Activated naive CD8-positive, alpha-beta T cell (primary cell): ENCODE measurements around the gene MMP24.
"Not testable (repeated sequence)": the region's sequence is repeated elsewhere in the genome, so short reads cannot be mapped to it uniquely, and the experiment has no call there.

ENCODE experiments used
- H3K27ac Mint-ChIP-seq: one replicate; pipeline ENCODE4 v1.8.0; 2021; ENCODE audit warnings: mixed read lengths
- H3K27me3 Mint-ChIP-seq: one replicate; pipeline ENCODE4 v1.8.0; 2021; ENCODE audit warnings: mixed read lengths
- H3K36me3 Mint-ChIP-seq: one replicate; pipeline ENCODE4 v1.8.0; 2021; ENCODE audit warnings: mixed read lengths
- H3K4me1 Mint-ChIP-seq: one replicate; pipeline ENCODE4 v1.8.0; 2021; ENCODE audit warnings: low read depth, mixed read lengths
- H3K4me3 Mint-ChIP-seq: one replicate; pipeline ENCODE4 v1.8.0; 2021; ENCODE audit warnings: mild to moderate bottlenecking, mixed read lengths
- H3K9me3 Mint-ChIP-seq: one replicate; pipeline ENCODE4 v1.8.0; 2021; ENCODE audit warnings: low read depth, mixed read lengths

The MMP24 gene

DNA sequence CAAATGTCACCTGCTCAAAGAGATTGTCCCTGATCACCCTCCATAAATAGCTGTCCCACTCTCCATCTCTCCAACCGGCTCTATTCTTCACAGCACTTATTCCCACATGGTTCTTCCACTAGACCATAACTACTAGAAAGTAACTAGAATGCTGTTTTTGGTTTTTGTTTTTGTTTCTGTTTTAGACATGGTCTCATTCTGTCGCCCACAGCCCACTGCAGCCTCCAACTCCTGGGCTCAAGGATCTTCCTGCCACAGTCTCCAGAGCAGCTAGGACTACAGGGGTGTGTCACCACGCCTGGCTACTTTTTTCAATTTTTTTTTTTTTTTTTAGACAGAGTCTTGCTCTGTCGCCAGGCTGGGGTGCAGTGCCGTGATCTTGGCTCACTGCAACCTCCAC, 12.2 kb downstream of the MMP24 start:
- Mint-ChIP-seq H3K36me3 (peaks cover 31% of the 10 kb centered on the region), H3K9me3 (no peaks in the 10 kb centered on the region), H3K27ac (no peak overlapping the region), H3K4me3 (no peak overlapping the region), H3K4me1 (no peaks in the 10 kb centered on the region), H3K27me3 (peaks cover 3% of the 10 kb centered on the region)

DNA sequence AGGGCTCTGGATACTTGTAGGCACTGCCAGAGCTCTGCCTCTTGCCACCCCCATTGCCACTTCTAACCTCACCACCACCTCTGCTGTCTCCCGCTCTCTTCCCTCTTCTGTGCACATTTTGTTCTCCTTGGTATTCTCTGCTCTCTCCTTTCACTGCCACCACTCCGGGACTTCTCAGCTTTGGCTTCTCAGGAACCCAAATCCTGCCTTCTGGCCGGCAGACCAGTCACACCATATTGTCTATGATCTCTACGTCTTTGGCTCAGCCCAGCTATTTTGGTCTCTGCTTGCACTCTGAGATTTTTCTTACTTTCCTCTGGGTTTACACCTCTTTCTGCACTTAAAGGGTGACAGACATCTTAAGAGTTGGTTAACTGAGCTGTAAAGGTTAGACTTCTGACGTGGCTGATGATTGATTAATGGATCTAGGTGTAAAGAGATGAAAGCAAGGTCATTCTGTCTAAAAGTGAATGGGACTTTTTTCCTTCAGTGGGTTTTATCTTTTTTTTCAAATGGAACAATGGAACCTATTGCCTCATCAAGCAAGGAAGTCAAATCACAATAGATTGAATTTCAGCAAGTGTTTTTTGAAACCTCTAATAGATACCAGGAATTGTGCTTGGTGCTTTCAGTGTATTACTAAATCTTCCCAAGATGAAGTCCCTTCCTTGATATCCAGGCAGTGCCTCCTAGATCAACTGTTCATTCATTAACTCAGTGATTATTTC, 13.8 kb downstream of the MMP24 start:
- Mint-ChIP-seq H3K4me3 (no peak overlapping the region), H3K9me3 (no peaks in the 10 kb centered on the region), H3K36me3 (peaks cover 25% of the 10 kb centered on the region), H3K27me3 (peaks cover 3% of the 10 kb centered on the region), H3K4me1 (no peaks in the 10 kb centered on the region), H3K27ac (no peak overlapping the region)

DNA sequence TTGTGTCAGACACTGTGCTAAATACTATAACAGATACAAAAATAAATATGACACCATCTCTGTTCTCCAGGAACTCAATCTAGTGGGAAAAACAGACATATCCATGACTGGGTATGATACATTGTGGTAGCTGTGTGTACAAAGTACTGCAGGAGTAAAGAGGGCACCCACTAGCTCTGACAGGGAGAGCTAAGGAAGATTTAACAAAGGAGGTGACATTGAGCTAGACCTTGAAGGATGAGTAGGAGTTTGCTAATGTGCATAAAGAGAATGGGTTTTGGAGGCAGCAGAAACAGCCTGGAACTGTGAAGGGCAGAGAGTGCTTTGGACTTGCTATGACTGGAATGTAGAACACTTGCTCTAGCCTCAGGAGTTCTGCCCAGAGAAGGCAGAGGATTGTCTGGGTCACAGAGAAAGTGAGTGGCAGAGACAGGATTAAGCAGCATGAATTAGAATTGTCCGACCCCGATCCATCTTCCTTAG, 14.4 kb downstream of the MMP24 start:
- H3K27ac Mint-ChIP-seq: no peak overlapping the region
- H3K4me1 Mint-ChIP-seq: no peaks in the 10 kb centered on the region
- H3K9me3 Mint-ChIP-seq: no peaks in the 10 kb centered on the region
- no peak overlapping the region for H3K4me3 Mint-ChIP-seq
- H3K36me3 Mint-ChIP-seq: peaks cover 25% of the 10 kb centered on the region
- peaks cover 3% of the 10 kb centered on the region for H3K27me3 Mint-ChIP-seq

DNA sequence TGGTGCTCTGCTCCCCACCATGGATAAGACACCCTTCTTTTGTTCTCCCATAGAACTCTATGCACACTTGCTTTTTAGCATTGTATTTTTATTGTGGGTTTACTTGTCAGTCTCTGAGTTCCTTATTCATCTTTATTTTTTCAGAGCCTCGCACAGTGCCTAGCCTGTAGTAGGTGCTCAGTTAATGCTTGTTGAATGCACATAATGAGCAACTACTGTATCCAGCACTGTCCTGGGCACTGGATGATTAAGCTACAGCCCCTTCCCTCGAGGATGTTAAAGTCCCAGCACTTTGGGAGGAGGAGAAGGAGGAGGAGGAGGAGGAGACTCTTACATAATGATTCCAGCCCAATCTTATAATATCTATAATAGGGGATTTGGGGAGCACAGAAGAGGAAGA, 16.8 kb downstream of the MMP24 start:
- H3K27ac Mint-ChIP-seq: no peak overlapping the region
- H3K27me3 Mint-ChIP-seq: peaks cover 3% of the 10 kb centered on the region
- no peaks in the 10 kb centered on the region for H3K4me1 Mint-ChIP-seq
- no peaks in the 10 kb centered on the region for H3K9me3 Mint-ChIP-seq
- no peak overlapping the region for H3K4me3 Mint-ChIP-seq
- H3K36me3 Mint-ChIP-seq: peaks cover 14% of the 10 kb centered on the region

DNA sequence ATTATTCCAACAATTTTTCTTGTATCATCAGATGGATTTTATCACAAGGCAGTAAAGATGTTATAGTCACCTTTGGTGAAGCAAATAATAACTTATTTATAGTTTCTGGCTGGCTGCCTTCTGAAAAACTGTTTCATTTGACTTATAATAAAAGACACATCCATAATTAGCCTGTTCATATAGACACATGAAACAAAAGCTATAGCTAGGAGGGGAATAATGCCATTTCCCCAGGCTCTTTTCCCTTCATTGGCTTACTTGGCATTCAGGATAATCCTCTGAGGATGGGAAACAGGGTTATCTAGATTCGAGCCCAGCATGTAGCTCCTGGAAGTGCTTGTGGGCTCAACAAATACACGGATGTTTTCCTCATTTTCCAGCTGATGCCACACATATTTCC, 17.5 kb downstream of the MMP24 start:
- Mint-ChIP-seq H3K36me3 (peaks cover 11% of the 10 kb centered on the region), H3K4me3 (no peak overlapping the region), H3K9me3 (no peaks in the 10 kb centered on the region), H3K27ac (no peak overlapping the region), H3K27me3 (peaks cover 3% of the 10 kb centered on the region), H3K4me1 (no peaks in the 10 kb centered on the region)

DNA sequence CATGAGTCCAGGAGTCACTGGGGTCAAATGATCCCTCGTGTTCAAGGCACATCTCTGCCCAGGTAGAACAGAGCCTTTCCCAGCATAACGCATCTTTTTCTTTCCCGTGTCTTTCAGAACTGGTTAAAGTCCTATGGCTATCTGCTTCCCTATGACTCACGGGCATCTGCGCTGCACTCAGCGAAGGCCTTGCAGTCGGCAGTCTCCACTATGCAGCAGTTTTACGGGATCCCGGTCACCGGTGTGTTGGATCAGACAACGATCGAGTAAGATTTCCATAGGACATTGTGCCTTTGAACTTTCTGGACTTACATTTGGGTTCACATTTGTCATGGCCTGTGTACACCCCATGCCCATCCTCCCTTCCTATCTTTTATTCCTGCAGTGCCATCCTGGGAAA, 20.2 kb downstream of the MMP24 start:
- Mint-ChIP-seq H3K4me3 (no peak overlapping the region), H3K27me3 (no peaks in the 10 kb centered on the region), H3K9me3 (no peaks in the 10 kb centered on the region), H3K27ac (no peak overlapping the region), H3K4me1 (peaks cover 12% of the 10 kb centered on the region), H3K36me3 (peaks cover 5% of the 10 kb centered on the region)

DNA sequence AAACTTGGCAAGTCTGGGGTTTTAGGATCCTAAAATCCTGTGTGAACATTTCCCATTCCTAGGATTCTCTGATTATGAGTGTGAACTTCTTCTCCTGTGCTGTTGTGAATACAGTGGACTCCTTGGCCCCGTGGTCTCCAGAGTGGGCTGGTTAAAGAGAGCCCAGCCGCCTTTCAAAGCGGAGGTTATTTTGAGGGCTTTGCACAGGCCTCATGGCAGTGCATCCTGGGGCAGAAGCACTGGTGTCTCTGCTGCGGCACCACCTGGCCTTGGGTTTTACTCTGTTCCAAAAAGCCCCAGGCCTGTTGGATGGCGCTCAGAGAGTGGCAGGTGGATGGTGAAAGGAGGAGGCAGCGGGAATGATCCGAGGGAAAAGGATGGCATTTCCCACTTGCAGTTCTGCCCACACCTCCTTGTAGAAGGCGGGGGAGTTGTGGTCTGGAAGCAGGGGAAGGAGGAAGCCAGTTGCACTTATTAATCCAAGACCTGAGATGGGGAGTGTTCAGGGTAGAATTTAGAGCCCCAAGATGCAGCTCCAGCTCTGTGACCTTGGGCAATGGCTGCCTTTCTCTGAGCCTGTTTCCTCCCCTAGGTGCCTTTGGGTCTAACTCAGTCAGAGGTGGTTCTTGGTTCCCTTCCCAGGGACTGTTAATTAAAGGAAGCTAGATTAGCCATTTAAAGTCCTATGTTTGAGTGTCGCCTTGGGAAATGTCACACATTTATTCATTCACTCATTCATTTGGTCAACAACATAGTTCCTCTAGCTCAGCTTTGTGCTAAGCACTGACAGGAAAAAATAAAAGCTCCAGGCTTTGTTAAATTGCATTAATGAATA, 22.4 kb downstream of the MMP24 start:
- Mint-ChIP-seq H3K4me3 (no peak overlapping the region), H3K4me1 (peaks cover 23% of the 10 kb centered on the region), H3K27ac (no peak overlapping the region), H3K27me3 (no peaks in the 10 kb centered on the region), H3K9me3 (no peaks in the 10 kb centered on the region), H3K36me3 (peaks cover 5% of the 10 kb centered on the region)

DNA sequence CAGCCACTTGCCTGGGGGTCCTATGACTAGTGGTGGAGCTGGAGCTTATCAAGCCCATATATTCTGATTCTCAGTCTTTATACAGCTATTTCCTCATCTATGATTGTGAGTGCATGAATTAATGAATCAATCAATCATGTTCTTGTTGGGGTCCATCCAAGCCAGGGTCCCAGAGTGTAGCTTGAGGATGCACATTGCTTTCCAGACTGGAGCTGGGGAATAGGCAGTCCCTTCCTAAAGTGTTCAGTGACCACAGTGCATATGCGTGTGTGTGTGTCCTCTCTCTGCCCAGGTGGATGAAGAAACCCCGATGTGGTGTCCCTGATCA, 25.1 kb downstream of the MMP24 start:
- no peaks in the 10 kb centered on the region for H3K27me3 Mint-ChIP-seq
- H3K27ac Mint-ChIP-seq: peak overlapping the region; percentile 77
- H3K4me1 Mint-ChIP-seq: peaks cover 23% of the 10 kb centered on the region
- H3K36me3 Mint-ChIP-seq: peaks cover 7% of the 10 kb centered on the region
- H3K4me3 Mint-ChIP-seq: no peak overlapping the region
- no peaks in the 10 kb centered on the region for H3K9me3 Mint-ChIP-seq

DNA sequence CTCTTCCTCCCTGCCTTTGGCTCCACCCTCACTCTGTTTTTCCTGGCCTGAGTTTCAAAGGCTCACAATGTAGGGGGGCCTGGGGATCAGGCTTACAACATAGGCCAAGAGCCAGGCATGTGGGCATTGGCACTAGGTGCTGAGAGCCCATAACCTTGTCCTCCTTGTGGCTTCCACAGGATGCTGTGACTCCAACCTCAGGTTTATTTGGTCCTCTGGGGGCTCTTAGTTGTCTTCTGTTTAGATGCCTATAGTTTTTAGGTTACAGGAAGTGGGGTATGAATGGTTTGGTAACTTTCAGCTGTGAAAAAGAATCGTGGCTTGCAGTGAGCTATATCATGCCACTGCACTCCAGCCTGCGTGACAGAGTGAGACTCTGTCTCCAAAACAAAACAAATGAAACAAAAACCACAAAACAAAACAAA, 25.6 kb downstream of the MMP24 start:
- H3K4me3 Mint-ChIP-seq: peak overlapping the region; percentile 2
- peaks cover 7% of the 10 kb centered on the region for H3K36me3 Mint-ChIP-seq
- H3K9me3 Mint-ChIP-seq: no peaks in the 10 kb centered on the region
- no peaks in the 10 kb centered on the region for H3K27me3 Mint-ChIP-seq
- peaks cover 23% of the 10 kb centered on the region for H3K4me1 Mint-ChIP-seq
- peak overlapping the region; percentile 77 for H3K27ac Mint-ChIP-seq

DNA sequence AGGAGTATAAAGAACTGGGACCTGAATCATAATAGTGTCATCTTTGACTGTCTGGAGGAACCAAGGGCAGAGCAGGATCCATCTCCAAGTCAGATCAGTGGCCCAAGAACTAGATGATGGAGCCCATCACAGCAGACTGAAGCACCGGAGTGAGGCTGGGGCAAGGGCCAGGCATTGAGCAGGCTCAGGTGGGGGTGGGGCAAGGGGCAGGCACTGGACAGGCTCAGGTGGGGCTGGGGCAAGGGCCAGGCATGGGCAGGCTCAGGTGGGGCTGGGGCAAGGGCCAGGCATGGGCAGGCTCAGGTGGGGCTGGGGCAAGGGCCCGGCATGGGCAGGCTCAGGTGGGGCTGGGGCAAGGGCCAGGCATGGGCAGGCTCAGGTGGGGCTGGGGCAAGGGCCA, 26.1 kb downstream of the MMP24 start:
- not testable (repeated sequence) for H3K27me3 Mint-ChIP-seq, H3K36me3 Mint-ChIP-seq, H3K9me3 Mint-ChIP-seq, H3K4me3 Mint-ChIP-seq
- Mint-ChIP-seq H3K27ac (peak overlapping the region; percentile 77), H3K4me1 (peaks cover 23% of the 10 kb centered on the region)

DNA sequence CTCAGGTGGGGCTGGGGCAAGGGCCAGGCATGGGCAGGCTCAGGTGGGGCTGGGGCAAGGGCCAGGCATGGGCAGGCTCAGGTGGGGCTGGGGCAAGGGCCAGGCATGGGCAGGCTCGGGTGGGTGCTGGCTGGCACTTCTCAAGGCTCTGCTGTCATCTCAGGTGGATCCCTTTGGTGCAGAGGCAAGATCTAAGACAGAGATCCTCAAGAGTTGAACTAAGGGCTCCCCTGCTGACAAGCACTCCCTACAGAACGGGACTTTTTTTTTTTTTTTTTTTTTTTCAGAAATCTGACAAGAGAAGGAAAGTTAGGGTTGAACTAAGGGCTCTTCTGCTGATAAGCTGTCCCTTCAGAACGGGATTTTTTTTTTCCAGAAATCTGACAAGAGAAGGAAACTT, 26.5 kb downstream of the MMP24 start:
- H3K27ac Mint-ChIP-seq: no peak overlapping the region
- no peaks in the 10 kb centered on the region for H3K27me3 Mint-ChIP-seq
- peaks cover 23% of the 10 kb centered on the region for H3K4me1 Mint-ChIP-seq
- peaks cover 2% of the 10 kb centered on the region for H3K36me3 Mint-ChIP-seq
- H3K9me3 Mint-ChIP-seq: no peaks in the 10 kb centered on the region
- H3K4me3 Mint-ChIP-seq: no peak overlapping the region

DNA sequence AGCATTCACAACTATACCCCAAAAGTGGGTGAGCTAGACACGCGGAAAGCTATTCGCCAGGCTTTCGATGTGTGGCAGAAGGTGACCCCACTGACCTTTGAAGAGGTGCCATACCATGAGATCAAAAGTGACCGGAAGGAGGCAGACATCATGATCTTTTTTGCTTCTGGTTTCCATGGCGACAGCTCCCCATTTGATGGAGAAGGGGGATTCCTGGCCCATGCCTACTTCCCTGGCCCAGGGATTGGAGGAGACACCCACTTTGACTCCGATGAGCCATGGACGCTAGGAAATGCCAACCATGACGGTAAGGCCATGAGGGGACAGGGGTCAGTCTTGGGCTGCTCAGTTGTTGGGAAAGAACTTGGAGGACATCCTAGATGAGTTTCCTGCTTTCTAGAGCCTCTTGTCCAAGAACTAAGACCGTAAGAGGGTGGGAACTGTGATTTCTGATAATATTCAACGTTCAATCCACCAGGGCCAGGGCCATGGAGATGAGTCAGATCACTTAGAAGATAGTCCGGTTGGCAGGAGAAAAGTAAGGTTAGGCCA, 28.0 kb downstream of the MMP24 start:
- Mint-ChIP-seq H3K27ac (no peak overlapping the region), H3K4me3 (no peak overlapping the region), H3K36me3 (peaks cover 6% of the 10 kb centered on the region), H3K4me1 (peaks cover 23% of the 10 kb centered on the region), H3K9me3 (no peaks in the 10 kb centered on the region), H3K27me3 (no peaks in the 10 kb centered on the region)

DNA sequence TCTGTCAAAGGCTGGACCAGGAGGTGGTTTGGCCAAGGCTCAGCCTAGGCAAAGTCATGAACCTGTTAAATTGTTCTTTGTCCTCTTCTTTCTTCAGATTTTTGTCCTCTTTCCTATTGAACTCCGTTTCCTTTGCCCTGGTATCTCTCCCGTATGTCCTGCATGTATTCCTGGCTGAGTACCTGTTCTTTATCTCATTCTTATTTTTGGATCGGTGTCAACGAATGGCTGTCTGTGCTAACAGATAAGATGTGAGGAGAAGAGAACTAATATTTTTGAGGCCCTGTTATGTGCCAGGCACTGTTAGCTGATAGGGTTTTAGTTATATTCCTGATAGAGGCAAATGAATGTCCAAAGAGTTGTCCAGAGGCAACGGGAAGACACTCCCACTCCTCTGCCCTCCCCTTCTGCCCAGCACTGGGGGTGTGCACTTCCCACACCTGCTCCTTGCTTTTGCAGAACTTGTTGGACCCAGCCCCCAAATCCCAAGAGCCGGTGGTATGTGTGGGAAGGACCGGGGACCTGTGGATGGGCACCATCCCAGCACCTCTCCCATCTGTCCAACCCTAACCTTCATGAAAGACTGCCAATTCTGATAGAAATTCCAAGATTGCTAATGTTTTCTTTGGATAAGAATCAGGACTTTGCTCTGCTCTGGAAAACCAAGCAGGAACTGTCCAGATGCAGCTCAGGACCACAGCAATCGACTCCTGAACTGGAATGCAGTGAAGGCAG, 30.9 kb downstream of the MMP24 start:
- H3K9me3 Mint-ChIP-seq: no peaks in the 10 kb centered on the region
- H3K4me3 Mint-ChIP-seq: no peak overlapping the region
- H3K27me3 Mint-ChIP-seq: no peaks in the 10 kb centered on the region
- H3K36me3 Mint-ChIP-seq: peaks cover 6% of the 10 kb centered on the region
- peaks cover 6% of the 10 kb centered on the region for H3K4me1 Mint-ChIP-seq
- H3K27ac Mint-ChIP-seq: no peak overlapping the region

DNA sequence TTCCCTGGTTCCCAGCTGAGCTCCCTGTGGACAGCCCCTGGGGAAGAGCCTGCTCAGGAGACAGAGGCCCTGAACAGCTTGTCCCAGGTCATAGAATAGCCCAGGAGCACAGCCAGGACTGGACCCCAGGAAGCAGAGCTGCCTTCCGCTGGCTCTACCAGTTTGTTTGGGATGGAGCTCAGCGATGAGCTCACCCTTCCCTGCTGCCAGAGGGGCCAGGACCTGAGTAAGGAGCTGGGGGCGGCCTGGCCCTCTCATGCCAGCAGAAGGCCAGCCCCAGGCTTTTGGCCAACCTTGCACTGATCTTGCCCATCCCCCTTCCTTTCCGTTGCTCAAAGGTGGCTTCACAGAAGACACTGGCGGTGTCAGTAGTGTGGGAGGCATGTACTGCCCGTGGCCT, 33.9 kb downstream of the MMP24 start:
- H3K9me3 Mint-ChIP-seq: no peaks in the 10 kb centered on the region
- H3K27me3 Mint-ChIP-seq: no peaks in the 10 kb centered on the region
- H3K4me3 Mint-ChIP-seq: no peak overlapping the region
- H3K4me1 Mint-ChIP-seq: no peaks in the 10 kb centered on the region
- peaks cover 4% of the 10 kb centered on the region for H3K36me3 Mint-ChIP-seq
- no peak overlapping the region for H3K27ac Mint-ChIP-seq

DNA sequence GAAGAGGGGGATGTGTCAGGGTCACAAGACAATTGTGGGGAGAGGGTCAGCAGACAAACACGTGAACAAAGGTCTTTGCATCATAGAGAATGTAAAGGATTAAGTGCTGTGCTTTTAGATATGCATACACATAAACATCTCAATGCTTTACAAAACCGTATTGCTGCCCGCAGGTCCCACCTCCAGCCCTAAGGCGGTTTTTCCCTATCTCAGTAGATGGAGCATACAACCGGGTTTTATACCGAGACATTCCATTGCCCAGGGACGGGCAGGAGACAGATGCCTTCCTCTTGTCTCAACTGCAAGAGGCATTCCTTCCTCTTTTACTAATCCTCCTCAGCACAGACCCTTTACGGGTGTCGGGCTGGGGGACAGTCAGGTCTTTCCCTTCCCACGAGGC, 35.8 kb downstream of the MMP24 start:
- H3K4me3 Mint-ChIP-seq, H3K9me3 Mint-ChIP-seq, H3K27ac Mint-ChIP-seq, H3K36me3 Mint-ChIP-seq, H3K4me1 Mint-ChIP-seq, H3K27me3 Mint-ChIP-seq: not testable (repeated sequence)
